ENCODE results near the gene NCAPH2.

Gene NCAPH2

GRCh38 chr22:50573491-50574382 is 65.7 kb downstream of the NCAPH2 start:
- DNase-seq (ENCODE audit: low spot score): no peak

GRCh38 chr22:50574383-50574755 is 66.3 kb downstream of the NCAPH2 start:
- DNase-seq (ENCODE audit: low spot score): no peak
